ENCODE results near the gene STAM2. TPM values are rescaled to one million over a fixed set of nuclear protein-coding genes. Genes with fewer than 3 reads are reported as not detected.

The STAM2 gene
- total RNA-seq, 1 experiment from 2014 or later = 14.2 TPM

GRCh38 chr2:152122161-152122560, 53.4 kb downstream of the STAM2 start:
- no peaks in the 10 kb centered on the region for H3K9me3 ChIP-seq (ENCODE audit: control insufficient read depth, low read depth, low read length)
- H3K36me3 Mint-ChIP-seq (ENCODE audit: insufficient read depth in 1 of 3, low read depth in 3 of 3) = peaks cover 0 to 8% (median 0%) of the 10 kb centered on the region in 3 experiments; a peak in 1 of 7 replicates
- H4K8ac ChIP-seq (replicated peaks; ENCODE audit: insufficient read length, low read depth, low read length) = no peak overlapping the region
- no peak overlapping the region for H3K14ac ChIP-seq (ENCODE audit: insufficient read depth, low read length)
- H3K4me2 ChIP-seq (ENCODE audit: insufficient read depth, insufficient read length, low read length) = no peak overlapping the region
- no peaks in the 10 kb centered on the region for H3K79me1 ChIP-seq (ENCODE audit: insufficient read depth, low read depth, low read length, poor library complexity, severe bottlenecking)
- H3K79me2 ChIP-seq (ENCODE audit: insufficient read depth, low read length) = no peaks in the 10 kb centered on the region
- no peak overlapping the region for H4K5ac ChIP-seq (ENCODE audit: insufficient read length, low read depth, low read length)
- H2BK12ac ChIP-seq (ENCODE audit: insufficient read length, low read depth, low read length) = no peak overlapping the region
- H3K9ac ChIP-seq (ENCODE audit: extremely low read depth, insufficient read length, low read length) = no peak overlapping the region
- DNase-seq = no peak
- no peak overlapping the region for H4K91ac ChIP-seq (ENCODE audit: insufficient read length, low read depth, low read length)
- H3K4me3 Mint-ChIP-seq = no peak overlapping the region
- no CpG with 5 or more reads among the region's 2 CpGs for WGBS (ENCODE audit: extremely low coverage, insufficient read length, low lambda C conversion rate)
- no peak overlapping the region for H2AFZ ChIP-seq (ENCODE audit: low read length)
- no peak overlapping the region for H3K23ac ChIP-seq (ENCODE audit: insufficient read length, low read depth, low read length)
- H3K4ac ChIP-seq (ENCODE audit: low read depth, low read length) = no peak overlapping the region
- H3T11ph ChIP-seq (ENCODE audit: low read length) = no peak overlapping the region
- no peak overlapping the region for H3K56ac ChIP-seq (ENCODE audit: insufficient read length, low read depth, low read length)
- H3K27me3 ChIP-seq (ENCODE audit: insufficient read depth, low read length) = no peaks in the 10 kb centered on the region
- H2AK5ac ChIP-seq (ENCODE audit: insufficient read length, low read length) = no peak overlapping the region
- no peaks in the 10 kb centered on the region for H3K23me2 ChIP-seq (ENCODE audit: insufficient read length, low read depth, low read length, poor library complexity, severe bottlenecking)
- H3K27ac ChIP-seq (ENCODE audit: insufficient read length, low read depth, low read length) = no peak overlapping the region
- H2BK120ac ChIP-seq (ENCODE audit: low read depth, low read length, poor library complexity, severe bottlenecking) = no peak overlapping the region
- H2BK15ac ChIP-seq (ENCODE audit: low read depth, low read length) = no peak overlapping the region
- no peak overlapping the region for H3K18ac ChIP-seq (ENCODE audit: insufficient read length, low read depth, low read length)
- H3K4me1 Mint-ChIP-seq = peaks cover 7 to 10% of the 10 kb centered on the region in 2 experiments
- no peak overlapping the region for H3K27ac Mint-ChIP-seq
- H2BK5ac ChIP-seq (ENCODE audit: insufficient read length, low read length) = no peak overlapping the region
- H3K9me3 Mint-ChIP-seq = no peaks in the 10 kb centered on the region
- H3K27me3 Mint-ChIP-seq (ENCODE audit: low read depth) = no peaks in the 10 kb centered on the region
- H3K4me1 ChIP-seq (ENCODE audit: insufficient read depth, low read length) = no peaks in the 10 kb centered on the region
- no peak overlapping the region for H2BK20ac ChIP-seq (ENCODE audit: low read depth, low read length, poor library complexity, severe bottlenecking)
- no peak for TF ChIP-seq CTCF (conservative IDR thresholded peaks at IDR 0.05)
- H4K20me1 ChIP-seq (ENCODE audit: control insufficient read depth, insufficient read depth, insufficient read length) = no peaks in the 10 kb centered on the region

All from H9 (cell line).